Measurements from ENCODE around the gene DPYSL4. TPM values are rescaled to one million over a fixed set of nuclear protein-coding genes. Genes with fewer than 3 reads are reported as not detected.

Gene DPYSL4
- total RNA-seq, 1 donor from 2014 or later, result 26.1 TPM

- H3K27ac ChIP-seq (ENCODE audit: low read depth, low read length), result no peak overlapping the region
- Mint-ChIP-seq H3K4me1 (ENCODE audit: low read depth, unreplicated experiment) (peaks cover 9% of the 10 kb centered on the region), H3K9me3 (ENCODE audit: unreplicated experiment) (no peaks in the 10 kb centered on the region), H3K4me3 (ENCODE audit: unreplicated experiment) (no peak overlapping the region), H3K27ac (ENCODE audit: unreplicated experiment) (no peak overlapping the region), H3K27me3 (ENCODE audit: low read depth, unreplicated experiment) (peaks cover 12% of the 10 kb centered on the region), H3K36me3 (ENCODE audit: low read depth, unreplicated experiment) (peaks cover 9% of the 10 kb centered on the region)
- no peaks in the 10 kb centered on the region for H3K27me3 ChIP-seq (ENCODE audit: insufficient read depth, low read length)
- no peak overlapping the region for H2AFZ ChIP-seq (ENCODE audit: low read depth, low read length)
- no peaks in the 10 kb centered on the region for H3K9me3 ChIP-seq (ENCODE audit: insufficient read depth, low read depth, low read length)
- DNase-seq (ENCODE audit: low read depth) (no peak), FAIRE-seq (no peak)
- H4K20me1 ChIP-seq (ENCODE audit: insufficient read depth, low read length), result no peaks in the 10 kb centered on the region
- no peaks in the 10 kb centered on the region for H3K4me1 ChIP-seq (ENCODE audit: insufficient read depth, low read length)
- H3K79me2 ChIP-seq (ENCODE audit: insufficient read depth, low read length), result no peaks in the 10 kb centered on the region
- H3K4me3 ChIP-seq (ENCODE audit: insufficient read depth, low read depth, low read length), result no peak overlapping the region
- TF ChIP-seq, protein P1, sequence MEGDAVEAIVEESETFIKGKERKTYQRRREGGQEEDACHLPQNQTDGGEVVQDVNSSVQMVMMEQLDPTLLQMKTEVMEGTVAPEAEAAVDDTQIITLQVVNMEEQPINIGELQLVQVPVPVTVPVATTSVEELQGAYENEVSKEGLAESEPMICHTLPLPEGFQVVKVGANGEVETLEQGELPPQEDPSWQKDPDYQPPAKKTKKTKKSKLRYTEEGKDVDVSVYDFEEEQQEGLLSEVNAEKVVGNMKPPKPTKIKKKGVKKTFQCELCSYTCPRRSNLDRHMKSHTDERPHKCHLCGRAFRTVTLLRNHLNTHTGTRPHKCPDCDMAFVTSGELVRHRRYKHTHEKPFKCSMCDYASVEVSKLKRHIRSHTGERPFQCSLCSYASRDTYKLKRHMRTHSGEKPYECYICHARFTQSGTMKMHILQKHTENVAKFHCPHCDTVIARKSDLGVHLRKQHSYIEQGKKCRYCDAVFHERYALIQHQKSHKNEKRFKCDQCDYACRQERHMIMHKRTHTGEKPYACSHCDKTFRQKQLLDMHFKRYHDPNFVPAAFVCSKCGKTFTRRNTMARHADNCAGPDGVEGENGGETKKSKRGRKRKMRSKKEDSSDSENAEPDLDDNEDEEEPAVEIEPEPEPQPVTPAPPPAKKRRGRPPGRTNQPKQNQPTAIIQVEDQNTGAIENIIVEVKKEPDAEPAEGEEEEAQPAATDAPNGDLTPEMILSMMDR (IDR thresholded peaks at IDR 0.05; ENCODE audit: insufficient read depth, low read depth, low read length), result no peak
- no peak for TF ChIP-seq EZH2 (IDR thresholded peaks at IDR 0.05; ENCODE audit: insufficient read depth, low read length)
- no peak overlapping the region for H3K4me2 ChIP-seq (ENCODE audit: low read length)
- H3K36me3 ChIP-seq (ENCODE audit: insufficient read depth, low read length), result no peaks in the 10 kb centered on the region
- H3K9ac ChIP-seq (ENCODE audit: low read length), result no peak overlapping the region
These were observed 50.1 kb downstream of the DPYSL4 start for GRCh38 chr10:132236881-132237280.

- no peaks in the 10 kb centered on the region for H3K4me1 ChIP-seq (ENCODE audit: insufficient read depth, low read length)
- H3K27me3 ChIP-seq (ENCODE audit: insufficient read depth, low read length), result no peaks in the 10 kb centered on the region
- FAIRE-seq (no peak), DNase-seq (ENCODE audit: low read depth) (no peak)
- H3K9me3 ChIP-seq (ENCODE audit: insufficient read depth, low read depth, low read length), result no peaks in the 10 kb centered on the region
- no peak overlapping the region for H2AFZ ChIP-seq (ENCODE audit: low read depth, low read length)
- H4K20me1 ChIP-seq (ENCODE audit: insufficient read depth, low read length), result no peaks in the 10 kb centered on the region
- no peak overlapping the region for H3K4me2 ChIP-seq (ENCODE audit: low read length)
- Mint-ChIP-seq H3K9me3 (ENCODE audit: unreplicated experiment) (no peaks in the 10 kb centered on the region), H3K4me3 (ENCODE audit: unreplicated experiment) (no peak overlapping the region), H3K27ac (ENCODE audit: unreplicated experiment) (no peak overlapping the region), H3K4me1 (ENCODE audit: low read depth, unreplicated experiment) (peaks cover 9% of the 10 kb centered on the region), H3K27me3 (ENCODE audit: low read depth, unreplicated experiment) (peaks cover 9% of the 10 kb centered on the region), H3K36me3 (ENCODE audit: low read depth, unreplicated experiment) (peaks cover 9% of the 10 kb centered on the region)
- no peaks in the 10 kb centered on the region for H3K79me2 ChIP-seq (ENCODE audit: insufficient read depth, low read length)
- no peak overlapping the region for H3K4me3 ChIP-seq (ENCODE audit: insufficient read depth, low read depth, low read length)
- no peak overlapping the region for H3K27ac ChIP-seq (ENCODE audit: low read depth, low read length)
- H3K9ac ChIP-seq (ENCODE audit: low read length), result no peak overlapping the region
- TF ChIP-seq, protein P1 (IDR thresholded peaks at IDR 0.05; ENCODE audit: insufficient read depth, low read depth, low read length), result no peak
- TF ChIP-seq EZH2 (IDR thresholded peaks at IDR 0.05; ENCODE audit: insufficient read depth, low read length), result no peak
- no peaks in the 10 kb centered on the region for H3K36me3 ChIP-seq (ENCODE audit: insufficient read depth, low read length)
These were observed 50.6 kb downstream of the DPYSL4 start for GRCh38 chr10:132237396-132237795.

DNA sequence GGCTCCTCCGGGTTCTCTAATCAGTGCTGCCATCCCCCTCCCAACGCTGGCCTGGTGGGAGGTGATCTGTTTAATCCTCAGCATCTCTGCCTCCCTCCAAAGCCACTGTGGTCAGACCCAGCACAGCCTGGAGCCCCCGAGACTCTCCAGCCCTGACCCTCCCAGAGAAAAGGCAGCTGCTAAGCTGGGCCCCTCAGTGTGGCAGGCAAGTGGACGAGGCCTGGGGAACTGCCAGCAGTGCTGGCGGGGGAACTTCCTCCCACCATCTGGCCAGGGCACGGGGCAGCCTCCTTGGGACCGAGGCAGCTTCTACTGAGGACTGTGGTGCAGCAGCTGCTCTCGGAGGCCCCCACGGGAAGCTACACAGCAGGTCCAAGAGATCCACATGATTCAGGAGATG lies 51.1 kb downstream of the DPYSL4 start:
- DNase-seq (ENCODE audit: low read depth), result no peak
- Histone ChIP-seq H3K4me3 (ENCODE audit: insufficient read depth, low read depth, low read length) (no peak overlapping the region), H3K27me3 (ENCODE audit: insufficient read depth, low read length) (no peaks in the 10 kb centered on the region), H3K4me2 (ENCODE audit: low read length) (no peak overlapping the region), H3K9me3 (ENCODE audit: insufficient read depth, low read depth, low read length) (no peaks in the 10 kb centered on the region), H4K20me1 (ENCODE audit: insufficient read depth, low read length) (no peaks in the 10 kb centered on the region), H3K27ac (ENCODE audit: low read depth, low read length) (no peak overlapping the region), H2AFZ (ENCODE audit: low read depth, low read length) (no peak overlapping the region), H3K4me1 (ENCODE audit: insufficient read depth, low read length) (no peaks in the 10 kb centered on the region), H3K9ac (ENCODE audit: low read length) (no peak overlapping the region), H3K36me3 (ENCODE audit: insufficient read depth, low read length) (no peaks in the 10 kb centered on the region), H3K79me2 (ENCODE audit: insufficient read depth, low read length) (no peaks in the 10 kb centered on the region)
- Mint-ChIP-seq H3K27ac (ENCODE audit: unreplicated experiment) (no peak overlapping the region), H3K4me1 (ENCODE audit: low read depth, unreplicated experiment) (peaks cover 9% of the 10 kb centered on the region), H3K27me3 (ENCODE audit: low read depth, unreplicated experiment) (peaks cover 7% of the 10 kb centered on the region), H3K4me3 (ENCODE audit: unreplicated experiment) (no peak overlapping the region), H3K9me3 (ENCODE audit: unreplicated experiment) (no peaks in the 10 kb centered on the region), H3K36me3 (ENCODE audit: low read depth, unreplicated experiment) (peaks cover 9% of the 10 kb centered on the region)
- no peak for TF ChIP-seq EZH2 (IDR thresholded peaks at IDR 0.05; ENCODE audit: insufficient read depth, low read length)
- TF ChIP-seq, protein P1 (IDR thresholded peaks at IDR 0.05; ENCODE audit: insufficient read depth, low read depth, low read length), result no peak
- FAIRE-seq, result no peak

Data from astrocyte (in vitro differentiated cells and primary cell).